RWPE2 (cell line): Measurements from ENCODE around the gene MMD2.
"Not testable (repeated sequence)": the region's sequence is repeated elsewhere in the genome, so short reads cannot be mapped to it uniquely, and the experiment has no call there.

Experiments used
- ATAC-seq: fragments of 200-7000 bp; cut with Tn5 transposase; 3 replicates; pipeline ENCODE4 v1.9.1; 2021; ENCODE audit warnings: low read depth
- DNase-seq: peaks from one replicate; pipeline ENCODE4 v3.0.0-alpha.2; 2020; ENCODE audit warnings: low spot score
- H3K27ac ChIP-seq: fragments of 450-650 bp; 2 replicates; pipeline ENCODE4 v1.5.1; 2017; ENCODE audit warnings: mild to moderate bottlenecking; ENCODE audit not compliant: poor library complexity, severe bottlenecking
- H3K27me3 ChIP-seq: fragments of 250-450 bp; sonication (Bioruptor Pico); 2 replicates; pipeline ENCODE4 v1.5.1; 2021; ENCODE audit warnings: mild to moderate bottlenecking, moderate library complexity; ENCODE audit not compliant: insufficient read depth, poor library complexity, severe bottlenecking
- H3K36me3 ChIP-seq: fragments of 250-450 bp; sonication (Bioruptor Pico); 2 replicates; pipeline ENCODE4 v1.5.1; 2020; ENCODE audit warnings: low read depth, mild to moderate bottlenecking, moderate library complexity
- H3K4me1 ChIP-seq: fragments of 250-450 bp; sonication (Bioruptor Pico); 2 replicates; pipeline ENCODE4 v1.5.1; 2021; ENCODE audit warnings: mild to moderate bottlenecking, moderate library complexity; ENCODE audit not compliant: insufficient read depth, poor library complexity, severe bottlenecking
- H3K4me3 ChIP-seq: fragments of 250-450 bp; sonication (Bioruptor Pico); 2 replicates; pipeline ENCODE4 v1.5.1; 2021; ENCODE audit warnings: mild to moderate bottlenecking, moderate library complexity; ENCODE audit not compliant: severe bottlenecking
- H3K9me3 ChIP-seq: fragments of 250-450 bp; sonication (Bioruptor Pico); 2 replicates; pipeline ENCODE4 v1.5.1; 2021; ENCODE audit warnings: mild to moderate bottlenecking, moderate library complexity; ENCODE audit not compliant: severe bottlenecking
- TF ChIP-seq, protein P1 (sequence below): fragments of 450-650 bp; IDR thresholded peaks from one replicate; pipeline ENCODE4 v1.5.1; 2017; ENCODE audit warnings: mild to moderate bottlenecking, moderate library complexity; ENCODE audit not compliant: poor library complexity, severe bottlenecking

Gene MMD2

DNA sequence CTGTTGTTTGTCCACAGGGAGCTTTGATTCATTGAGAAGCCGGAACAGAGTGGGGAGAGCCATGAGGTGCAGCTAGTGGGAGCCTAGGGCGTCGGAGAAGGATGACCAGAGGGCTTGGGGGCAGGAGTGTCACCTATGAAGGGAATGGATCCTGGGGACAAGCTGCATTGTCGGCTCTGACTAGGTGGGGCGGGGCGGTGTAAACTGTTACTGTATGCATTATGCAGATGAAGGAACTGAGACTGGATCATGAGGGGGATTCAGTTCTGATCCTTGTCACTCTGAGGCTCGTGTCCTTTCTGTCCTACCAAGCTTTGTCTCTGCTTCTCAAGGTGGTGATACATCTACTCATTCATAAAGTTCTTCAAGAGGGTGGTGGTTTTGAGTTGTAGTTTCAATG is 39.9 kb upstream of the MMD2 start:
- H3K27ac ChIP-seq, result no peak overlapping the region
- no peaks in the 10 kb centered on the region for H3K9me3 ChIP-seq
- no peaks in the 10 kb centered on the region for H3K4me1 ChIP-seq
- DNase-seq, result no peak
- no peaks in the 10 kb centered on the region for H3K27me3 ChIP-seq
- TF ChIP-seq, protein P1, sequence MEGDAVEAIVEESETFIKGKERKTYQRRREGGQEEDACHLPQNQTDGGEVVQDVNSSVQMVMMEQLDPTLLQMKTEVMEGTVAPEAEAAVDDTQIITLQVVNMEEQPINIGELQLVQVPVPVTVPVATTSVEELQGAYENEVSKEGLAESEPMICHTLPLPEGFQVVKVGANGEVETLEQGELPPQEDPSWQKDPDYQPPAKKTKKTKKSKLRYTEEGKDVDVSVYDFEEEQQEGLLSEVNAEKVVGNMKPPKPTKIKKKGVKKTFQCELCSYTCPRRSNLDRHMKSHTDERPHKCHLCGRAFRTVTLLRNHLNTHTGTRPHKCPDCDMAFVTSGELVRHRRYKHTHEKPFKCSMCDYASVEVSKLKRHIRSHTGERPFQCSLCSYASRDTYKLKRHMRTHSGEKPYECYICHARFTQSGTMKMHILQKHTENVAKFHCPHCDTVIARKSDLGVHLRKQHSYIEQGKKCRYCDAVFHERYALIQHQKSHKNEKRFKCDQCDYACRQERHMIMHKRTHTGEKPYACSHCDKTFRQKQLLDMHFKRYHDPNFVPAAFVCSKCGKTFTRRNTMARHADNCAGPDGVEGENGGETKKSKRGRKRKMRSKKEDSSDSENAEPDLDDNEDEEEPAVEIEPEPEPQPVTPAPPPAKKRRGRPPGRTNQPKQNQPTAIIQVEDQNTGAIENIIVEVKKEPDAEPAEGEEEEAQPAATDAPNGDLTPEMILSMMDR, result no peak
- peaks cover 6% of the 10 kb centered on the region for H3K36me3 ChIP-seq
- ATAC-seq, result no peak
- no peak overlapping the region for H3K4me3 ChIP-seq

DNA sequence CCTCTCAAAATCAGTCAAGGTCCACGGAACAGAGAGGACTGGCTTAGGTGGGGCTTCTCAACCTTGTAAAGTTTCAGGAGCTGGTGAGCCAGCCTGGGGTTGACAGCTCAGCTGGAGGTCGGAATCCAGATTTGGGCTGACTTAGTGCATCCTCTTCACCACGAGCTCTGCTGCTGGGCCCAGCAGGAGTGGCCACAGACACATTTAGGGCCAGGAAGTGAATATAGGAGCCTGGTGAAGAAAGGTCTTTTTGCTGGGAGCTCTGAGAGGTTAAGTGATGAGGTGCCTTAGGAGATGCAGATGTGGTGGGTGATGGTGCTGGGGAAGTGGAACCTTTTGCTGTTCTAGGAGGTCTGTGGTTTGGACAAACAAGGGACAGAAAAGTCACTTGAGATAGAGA is 39.3 kb upstream of the MMD2 start:
- Histone ChIP-seq H3K4me3 (no peak overlapping the region), H3K27me3 (no peaks in the 10 kb centered on the region), H3K36me3 (peaks cover 12% of the 10 kb centered on the region), H3K27ac (no peak overlapping the region), H3K4me1 (no peaks in the 10 kb centered on the region), H3K9me3 (no peaks in the 10 kb centered on the region)
- TF ChIP-seq, protein P1, result no peak
- ATAC-seq (no peak), DNase-seq (no peak)

DNA sequence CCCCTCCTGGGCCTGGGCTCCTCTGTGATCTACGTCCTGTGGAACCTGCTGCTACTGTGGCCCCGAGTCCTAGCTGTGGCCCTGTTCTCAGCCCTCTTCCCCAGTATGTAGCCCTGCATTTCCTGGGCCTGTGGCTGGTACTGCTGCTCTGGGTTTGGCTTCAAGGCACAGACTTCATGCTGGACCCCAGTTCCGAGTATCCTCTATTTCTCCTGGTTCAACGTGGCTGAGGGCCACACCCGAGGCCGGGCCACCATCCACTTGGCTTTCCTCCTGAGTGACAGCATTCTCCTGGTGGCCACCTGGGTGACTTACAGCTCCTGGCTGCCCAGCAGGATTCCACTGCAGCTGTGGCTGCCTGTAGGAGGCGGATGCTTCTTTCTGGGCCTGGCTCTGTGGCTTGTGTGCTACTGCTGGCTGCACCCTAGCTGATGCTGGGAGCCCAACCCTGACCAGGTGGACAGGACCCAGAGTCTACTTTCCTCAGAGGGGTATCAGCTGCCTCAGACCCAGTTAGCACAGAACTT is 37.8 kb upstream of the MMD2 start:
- Histone ChIP-seq H3K4me1 (no peaks in the 10 kb centered on the region), H3K4me3 (no peak overlapping the region), H3K27me3 (no peaks in the 10 kb centered on the region), H3K9me3 (no peaks in the 10 kb centered on the region), H3K36me3 (peaks cover 21% of the 10 kb centered on the region), H3K27ac (no peak overlapping the region)
- no peak for DNase-seq
- TF ChIP-seq, protein P1, result no peak
- ATAC-seq, result no peak

DNA sequence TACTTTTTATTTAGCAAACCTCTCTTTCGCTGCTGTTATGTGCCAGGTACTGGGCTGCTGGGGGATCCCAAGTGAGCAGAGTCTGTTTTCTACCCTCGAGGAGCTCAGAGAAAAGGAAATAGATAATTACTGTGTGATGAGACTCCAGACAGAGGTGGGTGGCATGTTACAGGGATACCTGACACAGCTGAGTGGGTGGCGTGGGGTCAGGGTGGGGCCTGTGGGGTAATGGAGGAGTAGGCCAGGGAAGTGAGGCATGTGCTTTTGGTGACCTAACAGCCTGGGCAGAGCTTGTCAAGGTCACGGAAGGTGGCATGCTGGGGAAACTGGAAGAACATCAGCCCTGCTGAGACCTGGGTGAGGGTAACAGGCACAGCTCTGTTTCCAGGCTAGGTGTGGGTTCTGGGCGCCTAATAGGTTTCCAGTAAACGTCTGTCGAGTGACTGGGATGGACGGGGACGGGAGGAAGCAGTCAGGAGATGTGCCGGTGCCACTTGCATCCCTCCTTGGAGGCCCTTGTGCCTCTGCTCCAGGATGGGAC is 36.5 kb upstream of the MMD2 start:
- no peak for DNase-seq
- no peaks in the 10 kb centered on the region for H3K4me1 ChIP-seq
- H3K36me3 ChIP-seq, result peaks cover 34% of the 10 kb centered on the region
- no peak overlapping the region for H3K4me3 ChIP-seq
- TF ChIP-seq, protein P1, result no peak
- no peaks in the 10 kb centered on the region for H3K9me3 ChIP-seq
- no peaks in the 10 kb centered on the region for H3K27me3 ChIP-seq
- no peak for ATAC-seq
- no peak overlapping the region for H3K27ac ChIP-seq

DNA sequence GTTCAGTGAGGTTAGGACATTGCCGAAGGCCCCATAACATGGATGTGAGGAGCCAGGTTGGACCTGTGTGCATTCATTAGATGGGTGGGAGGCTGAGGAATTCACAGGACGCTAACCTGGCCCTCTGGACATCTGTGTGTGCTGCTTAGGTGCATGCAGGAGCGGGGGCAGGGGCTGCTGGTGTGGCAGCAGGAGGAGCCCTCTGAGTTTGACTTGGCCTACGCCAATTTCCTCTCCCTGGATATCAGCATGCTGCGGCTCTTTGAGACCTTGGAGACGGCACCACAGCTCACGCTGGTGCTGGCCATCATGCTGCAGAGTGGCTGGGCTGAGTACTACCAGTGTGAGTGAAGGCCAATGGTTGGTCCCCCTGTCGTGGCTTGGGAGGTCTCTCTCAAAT is 34.5 kb upstream of the MMD2 start:
- DNase-seq (no peak), ATAC-seq (no peak)
- no peaks in the 10 kb centered on the region for H3K9me3 ChIP-seq
- H3K4me3 ChIP-seq, result no peak overlapping the region
- H3K27me3 ChIP-seq, result no peaks in the 10 kb centered on the region
- no peak overlapping the region for H3K27ac ChIP-seq
- TF ChIP-seq, protein P1, result no peak
- no peaks in the 10 kb centered on the region for H3K4me1 ChIP-seq
- H3K36me3 ChIP-seq, result peaks cover 41% of the 10 kb centered on the region

DNA sequence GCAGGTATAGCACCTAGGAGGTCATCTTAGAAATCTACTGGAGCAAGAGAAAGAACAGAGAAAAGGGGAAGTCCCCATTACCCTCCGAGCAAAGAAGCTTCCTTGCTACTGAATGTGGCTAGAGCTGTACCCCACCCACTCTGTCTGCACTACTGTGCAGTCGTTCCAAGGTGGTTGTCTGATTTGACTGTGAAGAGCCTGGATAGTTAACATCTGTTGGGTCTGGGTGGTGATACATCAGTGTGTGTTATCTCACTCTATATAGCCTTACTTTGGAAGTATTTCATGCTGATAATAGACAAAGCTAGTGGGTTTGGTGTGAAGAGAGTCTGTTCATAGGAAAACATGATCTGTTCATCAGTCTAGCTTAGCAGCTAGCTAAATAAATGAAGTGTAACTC is 23.8 kb upstream of the MMD2 start:
- not testable (repeated sequence) for H3K4me1 ChIP-seq, H3K27ac ChIP-seq, DNase-seq, H3K9me3 ChIP-seq, H3K4me3 ChIP-seq, ATAC-seq, H3K27me3 ChIP-seq
- H3K36me3 ChIP-seq, result peaks cover 56% of the 10 kb centered on the region

DNA sequence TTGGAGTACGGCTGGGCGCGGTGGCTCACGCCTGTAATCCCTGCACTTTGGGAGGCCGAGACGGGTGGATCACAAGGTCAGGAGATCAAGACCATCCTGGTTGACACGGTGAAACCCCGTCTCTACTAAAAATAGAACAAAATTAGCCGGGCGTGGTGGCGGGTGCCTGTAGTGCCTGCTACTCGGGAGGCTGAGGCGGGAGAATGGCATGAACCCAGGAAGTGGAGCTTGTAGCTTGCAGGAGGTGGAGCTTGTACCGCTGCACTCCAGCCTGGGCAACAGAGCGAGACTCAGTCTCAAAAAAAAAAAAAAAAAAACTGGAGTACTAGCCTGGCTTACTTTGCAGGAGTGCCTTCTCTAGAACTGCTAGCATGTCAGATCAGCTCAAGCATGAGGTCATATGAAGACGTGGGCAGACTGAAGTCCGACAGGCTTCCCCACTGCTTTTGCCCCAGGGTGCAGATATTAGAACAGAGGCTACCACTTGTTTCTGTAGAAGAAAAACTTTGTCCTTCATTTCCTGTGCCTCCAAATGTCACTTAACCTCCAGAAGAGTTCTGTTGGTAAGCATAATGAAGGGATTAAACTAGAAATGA is 22.4 kb upstream of the MMD2 start:
- H3K27ac ChIP-seq, H3K4me1 ChIP-seq, DNase-seq, ATAC-seq, H3K27me3 ChIP-seq, H3K4me3 ChIP-seq, H3K9me3 ChIP-seq: not testable (repeated sequence)
- peaks cover 63% of the 10 kb centered on the region for H3K36me3 ChIP-seq
